Breast epithelium (tissue), 4 donors: ENCODE data around the gene EGFLAM. TPM values are rescaled to one million over a fixed set of nuclear protein-coding genes. Genes with fewer than 3 reads are reported as not detected.

ENCODE experiments used
- DNase-seq, 2 donors: peaks; one replicate each; pipeline ENCODE4 v3.0.0-alpha.2; 2019; ENCODE audit warnings: low spot score in 2 of 2
- H3K27ac ChIP-seq, 2 donors: fragments of 200-600 bp; sonication (generic) in 1 of 2; one replicate each; pipeline ENCODE4 v1.5.1; 2016 to 2019; ENCODE audit warnings: mild to moderate bottlenecking in 1 of 2
- H3K27me3 ChIP-seq, 2 donors: fragments of 200-600 bp; sonication (generic) in 1 of 2; one replicate each; pipeline versions ENCODE4 v1.5.1 to v1.6.0; 2017 to 2019; ENCODE audit warnings: control low read depth in 1 of 2, mild to moderate bottlenecking in 1 of 2
- H3K36me3 ChIP-seq: fragments of 200-600 bp; one replicate; pipeline ENCODE4 v1.5.1; 2019
- H3K4me1 ChIP-seq, 2 donors: fragments of 200-600 bp; sonication (generic); one replicate each; pipeline ENCODE4 v1.5.1; 2016 to 2019; ENCODE audit warnings: control low read depth in 1 of 2
- H3K4me3 ChIP-seq, 3 donors: fragments of 200-600 bp; sonication (generic); 1 replicate in 2 of 3; 2 replicates in 1 of 3; pipeline ENCODE4 v1.5.1; 2016 to 2019; ENCODE audit warnings: mild to moderate bottlenecking in 3 of 3, moderate library complexity in 2 of 3
- H3K9me3 ChIP-seq, 2 donors: fragments of 200-600 bp; sonication (generic) in 1 of 2; one replicate each; pipeline ENCODE4 v1.5.1; 2016 to 2019; ENCODE audit warnings: control low read depth in 1 of 2
- CTCF ChIP-seq, 3 donors: fragments of 450-650 bp; IDR thresholded peaks; one replicate each; pipeline ENCODE4 v1.5.1; 2016 to 2017; ENCODE audit warnings: antibody characterized with exemption in 3 of 3, mild to moderate bottlenecking in 3 of 3, moderate library complexity in 3 of 3
- POLR2A ChIP-seq: fragments of 450-650 bp; IDR thresholded peaks from one replicate; pipeline ENCODE4 v1.6.1; 2016; ENCODE audit warnings: antibody characterized with exemption, mild to moderate bottlenecking, moderate library complexity
- POLR2AphosphoS5 ChIP-seq, 3 donors: sonication (generic); formaldehyde crosslinking; IDR thresholded peaks; one replicate each; pipeline ENCODE4 v1.6.1; 2017; ENCODE audit warnings: antibody characterized with exemption in 3 of 3
- intact Hi-C: fragments of 100-400 bp; cut with DNase I; formaldehyde crosslinking; loops from one replicate; pipeline ENCODE4 v1.15.1; 2023; ENCODE audit warnings: low total_unique reads
- total RNA-seq, 3 donors: library from RNA; depleted of rRNA; stranded (reverse); fragments of >200 nt; gene quantifications; one replicate each; pipeline ENCODE4 v1.1.0, GENCODE V29; 2016

Gene EGFLAM
- 10 to 100 TPM; 19.5 to 31.5 (median 30.5) TPM for total RNA-seq

GRCh38 chr5:38258319-38259061 is at the start of gene EGFLAM:
Gene EGFLAM, plus strand, starts transcription at chr5:38258559. Its CDS starts 196 bp downstream, at chr5:38258755.
- peak within 1 kb of the TSS; percentile 61 to 82 for H3K27ac ChIP-seq
- no peaks in the 10 kb centered on the region for H3K36me3 ChIP-seq

GRCh38 chr5:38208782-38209378 is 49.5 kb upstream of the EGFLAM start:
- no peak for DNase-seq
- Histone ChIP-seq H3K4me1 (no peaks in the 10 kb centered on the region), H3K36me3 (no peaks in the 10 kb centered on the region), H3K9me3 (no peaks in the 10 kb centered on the region), H3K4me3 (no peak overlapping the region), H3K27me3 (peaks cover 0 to 8% of the 10 kb centered on the region in 2 donors), H3K27ac (no peak overlapping the region)
- TF ChIP-seq POLR2A: no peak
- peak in 1 of 3 donors; percentile 23 for TF ChIP-seq CTCF (IDR thresholded peaks at IDR 0.05)
- intact Hi-C loops: no loop called here

More at GRCh38 chr5:38258319-38259061, at the start of gene EGFLAM:
- Histone ChIP-seq H3K27me3 (peaks cover 0 to 34% of the 10 kb centered on the region in 2 donors), H3K4me3 (peak within 1 kb of the TSS; percentile 44 to 72 (median 60)), H3K4me1 (no peaks in the 10 kb centered on the region), H3K9me3 (no peaks in the 10 kb centered on the region)
- no peak for TF ChIP-seq POLR2A
- no peak for TF ChIP-seq POLR2AphosphoS5 (IDR thresholded peaks at IDR 0.05)
- TF ChIP-seq CTCF (IDR thresholded peaks at IDR 0.05): no peak
- no peak for DNase-seq
- intact Hi-C loops: loop anchor here (10.0 kb wide), 1 partner anchor 1684 kb away; no protein-coding TSS in a partner anchor

- Histone ChIP-seq H3K27me3 (no peaks in the 10 kb centered on the region), H3K36me3 (no peaks in the 10 kb centered on the region), H3K27ac (no peak overlapping the region), H3K4me1 (no peaks in the 10 kb centered on the region), H3K4me3 (no peak overlapping the region), H3K9me3 (no peaks in the 10 kb centered on the region)
- TF ChIP-seq CTCF (IDR thresholded peaks at IDR 0.05) (no peak), POLR2A (no peak)
- intact Hi-C loops: no loop called here
- DNase-seq: no peak
These were observed 47.5 kb upstream of the EGFLAM start for GRCh38 chr5:38210676-38211353.

GRCh38 chr5:38211354-38211710 is 47.0 kb upstream of the EGFLAM start:
- H3K27me3 ChIP-seq: no peaks in the 10 kb centered on the region
- H3K27ac ChIP-seq: no peak overlapping the region
- no peaks in the 10 kb centered on the region for H3K36me3 ChIP-seq
- intact Hi-C loops: no loop called here
- DNase-seq: no peak
- H3K4me3 ChIP-seq: no peak overlapping the region
- H3K9me3 ChIP-seq: no peaks in the 10 kb centered on the region
- no peaks in the 10 kb centered on the region for H3K4me1 ChIP-seq
- TF ChIP-seq CTCF (IDR thresholded peaks at IDR 0.05): no peak
- TF ChIP-seq POLR2A: no peak
- no peak for TF ChIP-seq POLR2AphosphoS5 (IDR thresholded peaks at IDR 0.05)

- Histone ChIP-seq H3K4me3 (no peak overlapping the region), H3K36me3 (no peaks in the 10 kb centered on the region), H3K27me3 (no peaks in the 10 kb centered on the region), H3K9me3 (no peaks in the 10 kb centered on the region), H3K4me1 (no peaks in the 10 kb centered on the region), H3K27ac (no peak overlapping the region)
- no peak for DNase-seq
- intact Hi-C loops: no loop called here
- TF ChIP-seq POLR2A (no peak), POLR2AphosphoS5 (IDR thresholded peaks at IDR 0.05) (no peak), CTCF (IDR thresholded peaks at IDR 0.05) (no peak)
These were observed 46.1 kb upstream of the EGFLAM start for GRCh38 chr5:38212307-38212706.
